ENCODE measurements around the gene HADH.
"Not testable (repeated sequence)": the region's sequence is repeated elsewhere in the genome, so short reads cannot be mapped to it uniquely, and the experiment has no call there.

HADH gene

DNA sequence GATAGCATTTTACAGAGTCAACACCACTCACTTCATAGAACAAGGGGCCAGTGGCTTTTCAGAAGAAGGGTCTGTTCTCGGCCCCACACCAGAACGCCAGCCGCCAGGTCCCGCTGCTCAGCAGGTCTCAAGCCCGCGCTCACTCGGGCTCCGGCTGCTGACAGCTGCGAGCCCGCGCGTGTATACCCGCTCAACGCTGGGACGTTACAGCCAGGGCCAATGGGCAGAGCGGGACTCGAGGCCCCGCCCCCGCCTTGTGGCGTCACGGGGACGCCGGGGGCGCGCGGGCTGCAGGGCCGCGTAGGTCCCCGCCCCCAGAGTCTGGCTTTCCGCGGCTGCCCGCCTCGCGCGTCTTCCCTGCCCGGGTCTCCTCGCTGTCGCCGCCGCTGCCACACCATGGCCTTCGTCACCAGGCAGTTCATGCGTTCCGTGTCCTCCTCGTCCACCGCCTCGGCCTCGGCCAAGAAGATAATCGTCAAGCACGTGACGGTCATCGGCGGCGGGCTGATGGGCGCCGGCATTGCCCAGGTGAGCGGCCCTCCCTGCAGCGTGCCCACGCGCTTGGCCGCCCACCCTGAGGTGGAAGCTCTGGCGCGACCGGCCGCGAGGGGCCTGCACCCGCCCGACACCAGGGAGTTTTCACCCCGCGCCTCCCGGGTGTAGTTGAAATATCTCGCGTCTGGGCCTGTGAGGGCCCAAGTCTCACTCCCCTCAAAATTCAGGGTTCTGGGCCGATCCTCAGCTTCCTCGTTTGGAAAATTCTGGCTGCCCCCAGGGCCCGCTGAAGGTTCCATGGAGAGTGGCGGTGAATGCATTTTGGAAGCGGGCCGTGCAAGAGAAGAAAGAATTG, at the start of gene HADH:
TSS of gene HADH (plus strand) at position 353 of the 850 bp plus-strand sequence. CDS start at position 397, 44 bp downstream.
- Histone ChIP-seq H3K4me3 (ENCODE audit: low read depth in 1 of 2, low read length in 2 of 2) (peak within 1 kb of the TSS; percentile 66 to 89), H3K36me3 (ENCODE audit: control insufficient read depth in 1 of 2, insufficient read depth in 2 of 2, low read length in 2 of 2) (no peaks in the 10 kb centered on the region), H3K27ac (ENCODE audit: low read length) (peak within 1 kb of the TSS; percentile 86), H3K27me3 (ENCODE audit: low read depth, low read length) (no peaks in the 10 kb centered on the region), H3K9me3 (ENCODE audit: control insufficient read depth in 1 of 2, low read length in 2 of 2) (no peaks in the 10 kb centered on the region), H3K4me1 (ENCODE audit: control insufficient read depth in 1 of 2, insufficient read depth in 2 of 2, low read length in 2 of 2) (peaks cover 7 to 24% of the 10 kb centered on the region in 2 donors)

DNA sequence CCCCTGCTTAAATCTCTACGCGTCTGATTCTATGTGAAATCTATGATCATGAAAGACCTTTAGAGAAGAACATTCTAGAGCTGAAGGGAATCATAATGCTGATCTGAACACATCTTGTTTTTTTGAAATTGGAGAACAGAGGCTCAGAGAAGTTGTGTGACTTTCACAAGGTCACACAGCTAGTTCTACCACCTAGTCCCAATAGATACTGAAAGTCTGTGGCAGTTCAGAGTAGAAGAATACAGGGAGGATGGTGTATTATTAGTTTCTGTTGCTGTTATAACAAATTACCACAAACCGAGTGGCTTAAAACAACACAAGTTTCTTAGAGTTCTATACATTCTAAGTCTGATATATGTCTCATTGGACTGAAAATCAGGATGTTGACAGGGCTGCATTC, 43.9 kb upstream of the HADH start:
- peaks cover 21 to 50% of the 10 kb centered on the region in 2 donors for H3K36me3 ChIP-seq (ENCODE audit: control insufficient read depth in 1 of 2, insufficient read depth in 2 of 2, low read length in 2 of 2)
- no peak overlapping the region for H3K27ac ChIP-seq (ENCODE audit: low read length)
- H3K9me3 ChIP-seq (ENCODE audit: control insufficient read depth in 1 of 2, low read length in 2 of 2), result no peaks in the 10 kb centered on the region
- no peak overlapping the region for H3K4me3 ChIP-seq (ENCODE audit: low read depth in 1 of 2, low read length in 2 of 2)
- H3K4me1 ChIP-seq (ENCODE audit: control insufficient read depth in 1 of 2, insufficient read depth in 2 of 2, low read length in 2 of 2), result no peaks in the 10 kb centered on the region
- H3K27me3 ChIP-seq (ENCODE audit: low read depth, low read length), result no peaks in the 10 kb centered on the region

DNA sequence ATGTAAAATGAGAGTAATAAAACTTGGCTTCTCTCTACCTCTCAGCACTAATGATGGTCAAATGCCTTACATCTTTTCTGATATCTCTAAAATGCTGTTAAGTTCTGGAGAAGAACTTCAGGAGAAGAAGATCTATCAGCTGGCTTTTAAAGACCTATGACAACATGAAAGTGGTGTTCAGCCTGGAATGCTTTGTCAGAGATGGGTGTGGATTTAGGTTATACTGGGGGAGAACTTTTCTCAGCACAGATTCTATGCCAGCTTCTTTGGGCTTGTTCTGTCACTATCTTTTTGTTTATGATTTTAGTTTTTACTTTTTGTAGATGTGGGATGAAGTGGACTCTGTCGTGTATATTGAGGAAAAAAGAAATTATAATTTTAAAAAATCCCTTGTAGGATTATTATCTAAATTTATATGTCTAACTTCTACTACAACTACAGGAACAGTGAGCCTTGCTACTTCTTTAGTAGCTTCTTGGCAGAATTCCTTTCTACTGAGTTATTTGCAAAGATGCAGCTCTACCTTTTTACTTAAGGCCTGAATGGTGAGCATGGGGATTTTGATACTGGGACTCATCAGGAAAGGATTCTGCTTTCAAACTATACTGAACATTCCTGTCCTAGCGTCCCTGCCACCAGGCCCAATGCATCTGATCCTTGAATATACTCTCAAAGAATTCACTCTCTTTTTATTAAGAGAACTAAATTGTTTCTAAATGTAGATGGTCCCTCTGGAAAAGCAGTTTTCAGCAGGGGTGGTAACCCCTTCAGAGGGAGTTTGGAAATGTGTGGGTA, 38.7 kb upstream of the HADH start:
- no peak overlapping the region for H3K27ac ChIP-seq (ENCODE audit: low read length)
- H3K9me3 ChIP-seq (ENCODE audit: control insufficient read depth in 1 of 2, low read length in 2 of 2), result no peaks in the 10 kb centered on the region
- peaks cover 21 to 53% of the 10 kb centered on the region in 2 donors for H3K36me3 ChIP-seq (ENCODE audit: control insufficient read depth in 1 of 2, insufficient read depth in 2 of 2, low read length in 2 of 2)
- H3K27me3 ChIP-seq (ENCODE audit: low read depth, low read length), result no peaks in the 10 kb centered on the region
- no peak overlapping the region for H3K4me3 ChIP-seq (ENCODE audit: low read depth in 1 of 2, low read length in 2 of 2)
- no peaks in the 10 kb centered on the region for H3K4me1 ChIP-seq (ENCODE audit: control insufficient read depth in 1 of 2, insufficient read depth in 2 of 2, low read length in 2 of 2)

DNA sequence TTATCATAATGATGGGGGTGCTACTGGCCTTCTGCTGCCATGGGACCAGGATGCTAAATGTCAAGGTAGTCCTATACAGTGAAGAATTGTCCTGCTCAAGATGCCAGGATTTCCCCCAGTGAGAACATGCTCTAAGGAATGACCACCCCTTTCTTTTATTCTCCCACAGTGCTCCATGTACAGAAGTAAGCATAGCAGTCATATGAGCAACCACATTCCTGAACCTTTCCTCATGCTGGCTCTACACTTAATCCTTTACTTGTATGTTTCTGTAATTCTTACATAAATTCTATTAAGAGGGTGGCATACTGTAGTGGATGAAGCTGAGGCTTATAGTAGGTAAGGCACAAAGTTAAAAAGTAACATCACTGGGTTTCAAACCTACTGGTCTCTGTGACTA, 38.1 kb upstream of the HADH start:
- Histone ChIP-seq H3K36me3 (ENCODE audit: control insufficient read depth in 1 of 2, insufficient read depth in 2 of 2, low read length in 2 of 2) (peaks cover 21 to 48% of the 10 kb centered on the region in 2 donors), H3K4me1 (ENCODE audit: control insufficient read depth in 1 of 2, insufficient read depth in 2 of 2, low read length in 2 of 2) (no peaks in the 10 kb centered on the region), H3K9me3 (ENCODE audit: control insufficient read depth in 1 of 2, low read length in 2 of 2) (peaks cover 0 to 3% of the 10 kb centered on the region in 2 donors), H3K27ac (ENCODE audit: low read length) (no peak overlapping the region), H3K27me3 (ENCODE audit: low read depth, low read length) (no peaks in the 10 kb centered on the region), H3K4me3 (ENCODE audit: low read depth in 1 of 2, low read length in 2 of 2) (no peak overlapping the region)

DNA sequence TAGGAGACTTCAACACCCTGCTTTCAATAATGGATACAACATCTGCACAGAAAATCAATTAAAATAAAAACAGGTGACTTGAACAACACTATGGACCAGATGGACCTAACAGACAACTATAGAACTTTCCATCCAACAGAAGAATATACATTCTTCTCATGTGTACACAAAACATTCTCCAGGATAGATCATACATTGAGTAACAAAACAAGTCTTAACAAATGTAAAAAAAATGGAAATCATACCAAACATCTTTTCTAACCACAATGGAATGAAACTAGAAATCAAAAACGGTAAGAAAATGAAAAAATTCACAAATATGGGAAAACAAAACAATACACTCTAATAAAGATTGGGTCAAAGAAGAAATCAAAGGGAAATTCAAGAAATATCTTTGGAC, 33.7 kb upstream of the HADH start:
- Histone ChIP-seq H3K9me3 (ENCODE audit: control insufficient read depth in 1 of 2, low read length in 2 of 2) (peaks cover 2 to 3% of the 10 kb centered on the region in 2 donors), H3K27me3 (ENCODE audit: low read depth, low read length) (no peaks in the 10 kb centered on the region)

DNA sequence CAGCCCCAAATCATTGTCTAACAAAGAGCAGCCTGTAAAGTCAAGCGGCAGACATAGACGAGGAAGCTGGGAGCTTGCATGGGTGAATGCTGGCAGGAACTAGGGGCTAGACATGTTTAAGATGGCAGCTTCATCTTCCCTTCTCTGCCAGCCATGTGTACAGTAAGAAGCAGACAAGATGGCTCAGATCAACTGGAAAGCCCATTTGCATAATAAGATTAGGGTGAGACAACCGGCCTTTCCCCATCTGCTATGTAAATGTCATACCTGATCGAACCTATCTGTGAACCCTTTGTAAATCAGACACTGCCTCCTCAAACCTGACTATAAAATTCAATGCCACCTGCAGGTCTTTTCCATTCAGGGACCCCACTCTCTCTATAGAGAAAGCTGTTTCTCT, 22.8 kb upstream of the HADH start:
- H3K4me1 ChIP-seq (ENCODE audit: control insufficient read depth in 1 of 2, insufficient read depth in 2 of 2, low read length in 2 of 2), result no peaks in the 10 kb centered on the region
- H3K36me3 ChIP-seq (ENCODE audit: control insufficient read depth in 1 of 2, insufficient read depth in 2 of 2, low read length in 2 of 2), result no peaks in the 10 kb centered on the region
- no peaks in the 10 kb centered on the region for H3K27me3 ChIP-seq (ENCODE audit: low read depth, low read length)
- H3K27ac ChIP-seq (ENCODE audit: low read length), result no peak overlapping the region
- H3K4me3 ChIP-seq (ENCODE audit: low read depth in 1 of 2, low read length in 2 of 2), result no peak overlapping the region
- H3K9me3 ChIP-seq (ENCODE audit: control insufficient read depth in 1 of 2, low read length in 2 of 2), result no peaks in the 10 kb centered on the region

More for the DNA sequence above, 33.7 kb upstream of the HADH start:
- Histone ChIP-seq H3K4me1 (ENCODE audit: control insufficient read depth in 1 of 2, insufficient read depth in 2 of 2, low read length in 2 of 2) (no peaks in the 10 kb centered on the region), H3K36me3 (ENCODE audit: control insufficient read depth in 1 of 2, insufficient read depth in 2 of 2, low read length in 2 of 2) (peaks cover 7 to 9% of the 10 kb centered on the region in 2 donors), H3K27ac (ENCODE audit: low read length) (no peak overlapping the region), H3K4me3 (ENCODE audit: low read depth in 1 of 2, low read length in 2 of 2) (no peak overlapping the region)

DNA sequence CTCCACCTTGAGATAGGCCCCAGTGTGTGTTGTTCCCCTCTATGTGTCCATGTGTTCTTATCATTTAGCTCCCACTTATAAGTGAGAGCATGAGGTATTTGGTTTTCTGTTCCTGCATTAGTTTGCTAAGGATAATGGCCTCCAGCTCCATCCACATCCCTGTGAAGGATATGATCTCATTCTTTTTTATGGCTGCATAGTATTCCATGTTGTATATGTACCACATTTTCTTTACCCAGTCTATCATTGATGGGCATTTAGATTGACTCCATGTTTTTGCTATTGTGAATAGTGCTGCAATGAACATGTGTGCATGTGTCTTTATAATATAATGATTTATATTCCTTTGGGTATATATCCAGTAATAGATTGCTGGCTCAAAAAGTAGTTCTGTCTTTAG, 22.2 kb upstream of the HADH start:
- H3K9me3 ChIP-seq (ENCODE audit: control insufficient read depth in 1 of 2, low read length in 2 of 2); H3K36me3 ChIP-seq (ENCODE audit: control insufficient read depth in 1 of 2, insufficient read depth in 2 of 2, low read length in 2 of 2); H3K27me3 ChIP-seq (ENCODE audit: low read depth, low read length); H3K27ac ChIP-seq (ENCODE audit: low read length); H3K4me1 ChIP-seq (ENCODE audit: control insufficient read depth in 1 of 2, insufficient read depth in 2 of 2, low read length in 2 of 2); H3K4me3 ChIP-seq (ENCODE audit: low read depth in 1 of 2, low read length in 2 of 2): not testable (repeated sequence)

DNA sequence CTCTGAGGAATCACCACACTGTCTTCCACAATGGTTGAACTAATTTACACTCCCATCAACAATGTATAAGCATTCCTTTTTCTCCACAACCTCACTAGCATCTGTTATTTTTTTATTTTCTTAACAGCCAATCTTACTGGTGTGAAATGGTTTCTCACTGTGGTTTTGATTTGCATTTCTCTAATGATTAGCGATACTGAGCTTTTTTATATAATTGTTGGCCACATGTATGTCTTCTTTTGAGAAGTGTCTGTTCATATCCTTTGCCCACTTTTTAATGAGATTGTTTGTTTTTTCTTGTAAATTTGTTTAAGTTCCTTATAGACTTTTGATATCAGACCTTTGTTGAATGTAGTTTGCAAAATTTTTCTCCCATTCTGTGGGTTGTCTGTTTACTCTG, 21.8 kb upstream of the HADH start:
- H3K9me3 ChIP-seq (ENCODE audit: control insufficient read depth in 1 of 2, low read length in 2 of 2); H3K36me3 ChIP-seq (ENCODE audit: control insufficient read depth in 1 of 2, insufficient read depth in 2 of 2, low read length in 2 of 2); H3K4me3 ChIP-seq (ENCODE audit: low read depth in 1 of 2, low read length in 2 of 2); H3K27me3 ChIP-seq (ENCODE audit: low read depth, low read length); H3K4me1 ChIP-seq (ENCODE audit: control insufficient read depth in 1 of 2, insufficient read depth in 2 of 2, low read length in 2 of 2); H3K27ac ChIP-seq (ENCODE audit: low read length): not testable (repeated sequence)

DNA sequence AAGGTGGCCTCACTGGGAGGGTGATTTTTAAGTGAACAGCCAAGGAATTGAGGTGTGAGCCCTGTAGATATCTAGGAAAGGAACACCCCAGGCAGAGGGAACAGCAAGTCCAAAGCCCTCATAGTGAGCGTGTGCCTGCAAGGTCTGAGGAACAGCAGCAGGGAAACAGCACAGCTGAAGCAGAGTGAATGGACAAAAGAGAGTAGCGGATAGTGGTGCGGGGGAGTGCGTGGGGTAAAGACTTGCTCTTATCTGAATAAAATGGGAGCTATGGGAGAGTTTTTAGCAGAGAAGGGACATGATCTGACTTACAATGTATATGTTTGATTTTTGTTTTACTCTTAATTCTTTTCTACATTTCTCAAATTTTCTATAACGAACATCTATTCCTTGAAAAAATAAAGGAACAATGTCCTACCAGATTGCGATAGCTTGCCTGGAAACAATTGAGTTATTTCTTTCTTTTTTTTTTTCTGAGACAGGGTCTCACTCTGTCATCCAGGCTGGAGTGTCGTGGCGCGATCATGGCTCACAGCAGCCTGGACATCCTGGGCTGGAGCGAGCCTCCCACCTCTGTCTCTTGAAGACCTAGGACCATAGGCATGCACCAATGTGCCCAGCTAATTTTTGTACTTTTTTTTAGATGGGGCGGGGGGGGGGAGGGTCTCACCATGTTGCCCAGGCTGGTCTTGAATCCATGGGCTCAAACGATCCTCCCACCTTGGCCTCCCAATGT, 19.5 kb upstream of the HADH start:
- Histone ChIP-seq H3K27ac (ENCODE audit: low read length) (no peak overlapping the region), H3K4me1 (ENCODE audit: control insufficient read depth in 1 of 2, insufficient read depth in 2 of 2, low read length in 2 of 2) (no peaks in the 10 kb centered on the region), H3K4me3 (ENCODE audit: low read depth in 1 of 2, low read length in 2 of 2) (no peak overlapping the region), H3K9me3 (ENCODE audit: control insufficient read depth in 1 of 2, low read length in 2 of 2) (no peaks in the 10 kb centered on the region), H3K27me3 (ENCODE audit: low read depth, low read length) (no peaks in the 10 kb centered on the region), H3K36me3 (ENCODE audit: control insufficient read depth in 1 of 2, insufficient read depth in 2 of 2, low read length in 2 of 2) (no peaks in the 10 kb centered on the region)

DNA sequence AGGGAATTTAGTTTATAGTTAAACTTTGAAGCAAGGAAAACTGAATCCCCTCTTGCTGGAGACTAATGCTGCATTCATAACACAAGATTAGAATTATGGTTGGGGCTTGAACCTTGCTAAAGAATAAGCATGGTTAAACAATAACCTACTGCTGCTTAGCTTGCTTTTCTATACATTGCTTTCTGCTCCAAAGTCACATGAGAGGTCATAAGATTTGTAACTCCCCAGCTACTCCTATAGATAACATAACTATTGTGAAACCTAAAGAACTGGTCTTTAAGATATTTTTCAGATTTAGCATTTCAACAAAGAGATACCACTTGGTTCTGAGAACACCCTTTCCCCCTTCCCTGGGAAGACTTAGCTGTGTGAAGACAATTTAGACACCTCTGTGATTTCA, 17.1 kb upstream of the HADH start:
- H3K9me3 ChIP-seq (ENCODE audit: control insufficient read depth in 1 of 2, low read length in 2 of 2), result no peaks in the 10 kb centered on the region
- H3K4me3 ChIP-seq (ENCODE audit: low read depth in 1 of 2, low read length in 2 of 2), result no peak overlapping the region
- H3K36me3 ChIP-seq (ENCODE audit: control insufficient read depth in 1 of 2, insufficient read depth in 2 of 2, low read length in 2 of 2), result no peaks in the 10 kb centered on the region
- H3K4me1 ChIP-seq (ENCODE audit: control insufficient read depth in 1 of 2, insufficient read depth in 2 of 2, low read length in 2 of 2), result no peaks in the 10 kb centered on the region
- no peaks in the 10 kb centered on the region for H3K27me3 ChIP-seq (ENCODE audit: low read depth, low read length)
- H3K27ac ChIP-seq (ENCODE audit: low read length), result no peak overlapping the region

DNA sequence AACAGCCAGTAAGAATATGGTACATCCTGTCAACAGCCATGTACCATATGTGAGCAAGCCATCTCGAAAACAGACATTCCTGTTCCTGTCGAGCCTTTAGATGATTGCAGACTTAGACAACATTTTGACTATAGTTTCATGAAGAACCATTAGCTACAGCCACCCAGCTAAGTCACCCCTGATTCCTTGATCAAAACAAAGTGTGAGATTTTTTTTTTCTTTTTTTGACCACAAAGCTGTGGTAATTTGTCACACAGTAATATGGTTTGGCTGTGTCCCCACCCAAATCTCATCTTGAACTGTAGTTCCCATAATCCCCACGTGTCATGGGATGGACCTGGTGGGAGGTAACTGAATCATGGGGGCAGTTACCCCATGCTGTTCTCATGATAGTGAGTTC, 15.2 kb upstream of the HADH start:
- H3K9me3 ChIP-seq (ENCODE audit: control insufficient read depth in 1 of 2, low read length in 2 of 2), result no peaks in the 10 kb centered on the region

More for the DNA sequence above, 15.2 kb upstream of the HADH start:
- no peaks in the 10 kb centered on the region for H3K27me3 ChIP-seq (ENCODE audit: low read depth, low read length)
- no peaks in the 10 kb centered on the region for H3K36me3 ChIP-seq (ENCODE audit: control insufficient read depth in 1 of 2, insufficient read depth in 2 of 2, low read length in 2 of 2)
- no peak overlapping the region for H3K27ac ChIP-seq (ENCODE audit: low read length)
- H3K4me1 ChIP-seq (ENCODE audit: control insufficient read depth in 1 of 2, insufficient read depth in 2 of 2, low read length in 2 of 2), result no peaks in the 10 kb centered on the region
- no peak overlapping the region for H3K4me3 ChIP-seq (ENCODE audit: low read depth in 1 of 2, low read length in 2 of 2)
